GM18499 (cell line): ENCODE results near the gene POLK.
"Not testable (repeated sequence)": the region's sequence is repeated elsewhere in the genome, so short reads cannot be mapped to it uniquely, and the experiment has no call there.

Source experiments
- ATAC-seq: cut with Tn5 transposase; IDR thresholded peaks from one replicate; pipeline ENCODE4 v1.9.1; 2021; ENCODE audit warnings: moderate number of reproducible peaks; ENCODE audit not compliant: insufficient read depth, unreplicated experiment

Gene POLK

GRCh38 chr5:75509956-75510355 lies 1.7 kb upstream of the POLK start:
- no peak for ATAC-seq

DNA sequence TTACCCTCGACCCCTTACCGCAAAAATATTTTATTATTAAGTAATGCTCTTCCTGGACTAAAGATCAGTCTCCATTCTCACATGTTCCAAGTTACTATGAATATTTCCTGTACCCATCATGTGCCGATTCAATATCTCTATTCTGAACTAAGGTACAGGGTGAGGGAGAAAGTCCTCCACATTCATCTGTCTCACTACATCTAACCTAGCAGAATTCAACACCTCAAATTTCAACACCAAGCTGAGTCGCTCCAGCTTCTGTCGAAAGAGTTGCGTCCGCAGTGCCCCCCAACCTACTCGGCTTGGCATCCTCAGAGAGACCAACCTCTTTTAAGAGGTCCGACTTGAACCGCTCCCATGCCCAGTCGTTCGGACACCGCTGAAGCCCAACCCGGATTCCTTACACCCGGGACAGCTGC lies 1.3 kb upstream of the POLK start:
- ATAC-seq = no peak

DNA sequence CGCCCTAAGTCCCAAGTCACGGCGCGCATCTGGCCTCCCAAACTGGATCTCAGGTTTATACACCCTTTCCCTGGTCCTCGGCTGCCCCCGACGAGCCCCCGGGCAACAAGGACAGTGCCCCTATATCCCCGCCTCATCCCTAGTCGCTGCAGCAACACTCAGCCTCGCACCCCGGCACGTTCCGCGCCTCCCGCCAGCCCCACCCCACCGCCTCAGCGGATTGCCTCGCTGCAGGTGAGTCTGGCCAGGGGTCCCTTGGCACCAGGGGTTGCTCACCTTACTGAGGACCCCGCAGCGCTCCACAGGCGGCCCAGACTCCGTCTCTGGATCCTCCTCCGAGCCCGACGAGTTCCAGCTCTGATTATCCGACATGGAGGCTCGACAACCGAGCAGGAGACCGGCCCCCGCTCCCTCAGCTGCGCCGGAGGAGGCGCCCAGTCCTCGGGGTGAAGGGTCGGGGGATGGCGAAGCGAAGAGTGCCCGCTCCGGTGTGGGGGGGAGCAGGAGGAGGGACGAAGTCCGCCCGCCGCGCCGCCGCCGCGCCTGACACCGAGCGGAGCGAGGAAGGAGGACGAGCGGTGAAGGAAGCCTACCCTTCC lies 756 bp upstream of the POLK start:
- ATAC-seq = peak; percentile 12

DNA sequence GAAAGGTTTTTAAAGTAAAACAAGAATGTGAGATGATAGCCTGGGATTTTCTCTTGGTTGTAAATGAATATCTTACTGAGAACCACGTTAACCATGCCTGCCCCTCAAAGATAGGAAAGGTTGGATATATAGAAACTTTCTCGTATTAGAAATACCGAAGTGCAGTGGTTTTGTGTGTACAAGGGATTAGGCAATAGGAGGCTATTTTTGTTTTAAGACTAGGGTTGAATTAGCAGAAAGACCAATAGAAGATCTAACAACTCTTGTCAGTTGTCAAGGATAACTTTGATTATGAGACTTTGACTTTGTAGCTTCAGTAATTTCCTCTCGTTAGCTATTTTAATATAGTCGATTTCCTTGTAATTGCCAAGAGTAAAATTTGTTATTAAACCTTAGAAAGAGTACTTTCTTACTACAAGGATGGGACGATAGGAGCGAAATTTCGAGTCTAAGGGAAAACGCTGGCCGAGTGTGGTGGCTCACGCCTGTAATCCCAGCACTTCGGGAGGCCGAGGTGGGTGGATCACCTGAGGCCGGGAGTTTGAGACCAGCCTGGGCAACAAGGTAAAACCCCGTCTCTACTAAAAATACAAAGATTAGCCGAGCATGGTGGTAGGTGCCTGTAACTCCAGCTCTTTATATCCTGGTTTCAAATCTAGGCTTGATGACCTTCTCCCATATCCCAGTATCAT lies 838 bp downstream of the POLK start:
- no peak for ATAC-seq

DNA sequence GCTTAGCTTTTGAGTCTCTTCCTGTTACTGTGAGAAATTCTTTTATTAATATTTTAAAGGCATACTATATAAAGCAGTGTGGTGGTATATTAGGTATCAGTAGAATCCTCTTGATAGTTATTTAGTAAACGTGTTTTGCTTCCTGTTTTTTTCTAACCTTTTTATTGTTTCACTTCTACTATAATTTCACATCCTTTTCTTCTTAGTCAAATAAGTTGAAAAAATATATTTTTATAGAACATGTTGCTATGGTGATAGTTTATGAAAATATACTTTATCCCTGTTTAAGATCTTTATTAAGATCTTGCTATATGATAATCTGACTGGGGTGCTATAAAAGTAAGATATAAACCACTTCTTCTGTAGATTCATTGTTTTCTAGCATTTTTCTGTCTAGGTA lies 2.1 kb downstream of the POLK start:
- no peak for ATAC-seq

GRCh38 chr5:75514323-75514722 lies 2.6 kb downstream of the POLK start:
- no peak for ATAC-seq

DNA sequence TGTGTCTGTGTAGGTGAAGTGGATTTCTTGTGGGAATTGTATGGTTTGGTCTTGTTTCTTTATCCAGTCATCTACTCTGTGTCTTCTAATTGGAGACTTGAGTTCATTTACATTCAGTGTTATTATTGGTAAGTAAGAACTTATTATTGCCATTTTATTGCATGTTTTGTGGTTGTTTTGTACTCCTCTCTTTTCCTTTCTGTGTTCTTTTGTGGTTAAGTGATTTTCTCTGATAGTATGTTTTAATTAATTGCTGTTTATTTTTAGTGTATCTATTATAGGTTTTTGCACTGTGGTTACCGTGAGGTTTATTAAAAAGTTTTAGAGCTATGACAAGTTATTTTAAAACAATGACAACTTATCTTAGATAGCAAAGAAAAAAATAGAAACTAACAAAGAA lies 8.1 kb downstream of the POLK start:
- ATAC-seq = no peak

GRCh38 chr5:75521195-75521594 lies 9.5 kb downstream of the POLK start:
- no peak for ATAC-seq

DNA sequence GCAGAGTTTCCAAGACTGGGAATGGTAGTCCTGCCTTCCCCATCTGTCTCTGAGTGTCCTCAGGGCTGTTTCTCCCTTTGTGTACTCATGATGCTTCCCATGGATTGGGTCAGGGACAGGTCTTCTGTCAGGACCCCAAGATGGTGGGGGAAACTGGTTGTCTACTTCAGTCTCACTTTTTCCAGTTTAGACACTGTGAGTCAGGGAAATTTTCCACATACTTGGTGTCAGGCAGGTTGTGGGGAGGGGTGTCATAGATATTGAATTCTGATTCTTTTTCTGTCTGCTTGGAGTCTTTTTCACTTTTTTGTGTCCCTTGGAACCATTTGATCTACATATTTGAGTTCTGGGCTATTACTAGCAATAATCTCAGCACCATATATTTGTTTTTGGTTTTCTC lies 10.3 kb downstream of the POLK start:
- ATAC-seq = no peak

DNA sequence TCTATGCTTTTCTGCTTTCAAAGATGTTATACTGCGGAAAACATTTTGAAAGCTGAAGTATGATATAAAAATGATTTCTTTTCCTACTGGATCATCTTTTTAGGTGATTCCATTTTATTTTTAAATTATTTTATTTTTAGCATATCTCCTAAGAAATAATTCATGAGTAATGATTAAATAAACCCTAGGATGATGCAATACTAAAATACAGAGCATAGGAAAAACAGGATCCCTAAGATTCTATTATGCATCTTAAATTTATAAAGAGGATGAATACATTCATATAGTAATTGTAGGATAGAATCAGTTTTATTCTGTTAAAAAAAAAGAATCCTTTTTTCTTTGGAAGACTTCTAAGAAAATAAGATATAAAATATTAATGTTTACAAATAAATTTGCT lies 10.9 kb downstream of the POLK start:
- no peak for ATAC-seq

DNA sequence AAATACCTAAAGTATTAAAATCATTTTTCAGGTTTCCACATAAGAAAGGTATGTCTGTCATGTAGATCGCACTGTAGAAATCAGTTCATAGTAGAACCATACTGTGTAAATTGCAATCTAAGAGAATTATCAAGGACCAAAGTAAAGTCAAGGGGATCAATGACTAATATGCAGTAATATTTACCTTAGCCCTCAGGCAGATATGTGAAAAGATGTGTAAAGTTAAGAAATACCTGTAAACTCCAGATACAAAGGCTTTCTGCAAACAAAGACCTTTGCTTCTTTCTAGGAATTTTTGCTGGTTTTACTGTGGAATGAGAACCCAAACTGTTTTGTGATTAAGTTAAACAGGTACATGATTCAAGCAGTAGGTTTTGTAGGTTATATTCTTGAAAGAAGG lies 11.6 kb downstream of the POLK start:
- ATAC-seq = no peak

GRCh38 chr5:75524071-75524470 lies 12.4 kb downstream of the POLK start:
- peak; percentile 84 for ATAC-seq

DNA sequence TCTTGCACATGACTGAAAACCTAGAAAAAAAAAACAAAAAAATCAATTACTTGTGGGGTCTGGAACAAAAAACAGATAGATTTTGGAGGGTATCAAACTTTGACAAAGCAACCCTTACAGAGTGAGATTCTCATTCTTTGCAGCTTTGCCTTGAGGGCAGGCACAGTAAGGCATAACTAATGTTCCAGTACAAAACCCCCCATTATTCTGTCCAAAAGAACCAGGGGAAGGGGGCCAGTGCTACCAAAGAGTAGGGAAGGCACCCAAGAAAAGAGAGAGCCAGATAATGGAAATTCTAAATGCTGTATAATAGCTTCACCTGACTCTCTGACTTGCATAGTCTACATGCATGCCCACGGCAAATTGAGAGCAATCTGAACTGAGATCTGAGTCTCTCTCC lies 12.9 kb downstream of the POLK start:
- ATAC-seq = no peak

DNA sequence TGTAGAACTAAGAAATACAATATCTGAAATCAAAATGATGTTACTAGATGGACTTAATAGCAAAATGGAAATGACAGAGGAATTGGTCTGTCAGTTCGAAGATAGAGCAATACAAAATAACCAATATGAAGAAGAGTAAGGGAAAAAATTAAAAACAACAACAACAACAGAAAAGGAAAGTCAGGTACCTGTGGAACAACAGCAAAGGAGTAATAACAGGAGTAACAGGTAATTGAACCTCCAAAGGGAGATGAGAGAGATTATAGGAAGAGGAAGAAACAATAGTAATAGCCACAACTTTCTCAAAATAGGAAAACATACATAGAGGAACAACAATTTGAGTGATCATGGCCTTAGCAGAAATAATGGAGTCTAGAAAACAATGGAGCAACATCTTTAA lies 13.7 kb downstream of the POLK start:
- no peak for ATAC-seq

DNA sequence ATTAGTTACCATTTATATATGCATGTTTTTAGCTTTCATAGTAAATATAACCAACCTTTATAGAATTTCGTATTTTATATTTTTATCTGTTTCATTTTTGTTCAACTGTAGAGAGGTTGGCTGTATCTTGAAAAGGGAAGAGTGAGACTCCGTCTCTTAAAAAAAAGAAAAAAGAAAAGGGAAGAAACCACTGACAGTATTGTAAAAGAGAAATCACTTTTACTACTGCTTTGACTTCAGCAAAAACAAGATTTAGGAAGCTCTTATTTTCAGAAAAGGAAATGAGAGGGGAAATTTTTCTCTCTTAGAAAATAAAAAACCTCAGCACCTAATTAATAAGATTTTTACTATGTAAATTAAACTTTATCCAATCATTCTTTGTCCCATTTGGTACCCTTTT lies 14.4 kb downstream of the POLK start:
- ATAC-seq = no peak

- no peak for ATAC-seq
These were observed 17.5 kb downstream of the POLK start for GRCh38 chr5:75529185-75529584.

DNA sequence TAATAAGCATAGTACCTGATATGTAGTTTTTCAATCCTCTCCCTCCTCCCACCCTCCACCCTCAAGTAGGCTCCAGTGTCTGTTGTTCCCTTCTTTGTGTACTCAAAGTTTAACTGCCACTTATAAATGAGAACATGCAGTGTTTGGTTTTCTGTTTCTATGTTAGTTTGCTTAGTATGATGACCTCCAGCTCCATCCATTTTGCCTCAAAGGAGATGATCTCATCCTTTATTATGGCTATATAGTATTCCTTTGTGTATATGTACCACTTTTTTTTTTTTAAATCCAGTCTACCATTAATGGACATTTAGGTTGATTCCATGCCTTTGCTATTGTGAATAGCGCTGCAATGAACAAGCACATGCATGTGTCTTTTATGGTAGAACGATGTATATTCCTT lies 20.5 kb downstream of the POLK start:
- no peak for ATAC-seq

DNA sequence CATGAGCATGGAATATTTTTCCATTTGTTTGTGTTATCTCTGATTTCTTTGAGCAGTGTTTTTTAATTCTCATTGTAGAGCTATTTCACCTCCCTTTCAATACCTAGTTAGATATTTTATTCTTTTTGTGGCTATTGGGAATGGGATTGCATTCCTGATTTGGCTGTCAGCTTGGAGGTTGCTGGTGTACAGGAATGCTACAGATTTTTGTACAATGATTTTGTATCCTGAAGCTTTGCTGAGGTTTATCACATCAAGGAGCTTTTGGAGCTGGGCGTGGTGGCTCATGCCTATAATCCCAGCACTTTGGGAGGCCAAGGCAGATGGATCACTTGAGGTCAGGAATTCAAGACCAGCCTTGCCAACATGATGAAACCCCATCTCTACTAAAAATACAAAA lies 22.0 kb downstream of the POLK start:
- ATAC-seq = not testable (repeated sequence)

DNA sequence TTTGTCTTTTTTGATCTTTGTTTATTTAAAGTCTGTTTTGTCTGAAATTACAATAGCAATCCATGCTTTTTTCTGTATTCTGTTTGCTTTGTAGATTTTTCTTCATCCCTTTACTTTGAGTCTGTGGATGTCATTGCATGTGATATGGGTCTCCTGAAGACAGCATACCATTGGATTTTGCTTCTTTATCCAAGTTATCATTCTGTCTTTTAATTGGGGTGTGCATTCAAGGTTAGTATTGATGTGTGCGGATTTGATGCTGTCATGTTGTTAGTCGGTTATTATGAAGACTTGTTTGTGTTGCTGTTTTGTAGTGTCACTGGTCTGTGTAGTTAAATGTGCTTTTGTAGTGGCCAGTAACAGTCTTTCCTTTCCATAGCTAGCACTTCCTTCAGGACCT lies 23.0 kb downstream of the POLK start:
- no peak for ATAC-seq

DNA sequence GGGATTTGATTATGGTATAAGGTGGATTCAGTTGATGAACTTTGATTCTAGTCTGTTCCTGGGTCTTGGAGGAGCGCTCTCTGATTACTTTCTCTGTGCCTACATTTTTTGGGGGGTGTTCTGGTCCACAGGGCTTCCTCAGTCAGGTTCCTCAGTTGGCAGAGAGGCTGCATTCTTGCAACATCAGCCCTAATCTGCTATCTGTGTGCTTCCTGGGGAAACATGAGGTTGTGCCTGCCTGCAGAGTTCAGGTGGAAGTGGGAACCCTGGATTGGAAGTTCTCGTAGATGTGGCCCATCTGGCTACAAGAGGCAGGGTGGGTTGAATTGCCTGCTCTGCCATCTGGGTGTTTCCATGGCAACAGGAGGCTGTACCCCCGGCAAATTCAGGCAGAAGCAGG lies 24.5 kb downstream of the POLK start:
- ATAC-seq = no peak

DNA sequence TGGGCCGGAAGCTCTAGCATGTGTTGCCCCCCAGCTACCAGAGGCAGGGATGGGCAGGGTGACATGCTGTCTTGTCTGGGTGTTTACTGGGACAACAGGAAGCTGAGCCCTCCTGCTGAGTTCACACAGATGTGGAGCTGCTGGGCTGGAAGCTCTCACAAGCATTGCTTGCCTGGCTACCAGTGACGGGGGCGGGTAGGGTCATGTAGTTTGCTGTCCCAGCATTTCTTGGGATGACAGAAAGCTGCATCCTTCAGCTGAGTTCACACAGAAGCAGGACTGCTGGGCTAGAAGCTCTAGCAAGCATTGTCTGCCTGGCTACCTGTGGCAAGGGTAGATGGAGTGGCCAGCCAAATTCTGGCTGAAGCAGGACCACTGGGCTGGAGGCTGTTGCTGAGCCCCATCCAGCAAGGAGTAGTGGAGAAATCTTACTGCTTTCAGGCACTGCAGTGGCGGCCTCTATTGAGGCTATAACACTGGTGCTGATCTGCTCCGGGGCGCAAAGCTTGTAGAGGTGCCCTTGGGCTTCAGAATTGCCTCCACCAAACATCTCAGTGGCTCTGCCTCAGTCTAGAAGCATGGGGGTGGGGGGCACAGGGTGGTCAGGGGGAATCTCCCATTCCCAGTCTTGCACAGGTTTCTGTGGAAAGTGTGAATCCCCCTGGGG lies 25.1 kb downstream of the POLK start:
- ATAC-seq = no peak

DNA sequence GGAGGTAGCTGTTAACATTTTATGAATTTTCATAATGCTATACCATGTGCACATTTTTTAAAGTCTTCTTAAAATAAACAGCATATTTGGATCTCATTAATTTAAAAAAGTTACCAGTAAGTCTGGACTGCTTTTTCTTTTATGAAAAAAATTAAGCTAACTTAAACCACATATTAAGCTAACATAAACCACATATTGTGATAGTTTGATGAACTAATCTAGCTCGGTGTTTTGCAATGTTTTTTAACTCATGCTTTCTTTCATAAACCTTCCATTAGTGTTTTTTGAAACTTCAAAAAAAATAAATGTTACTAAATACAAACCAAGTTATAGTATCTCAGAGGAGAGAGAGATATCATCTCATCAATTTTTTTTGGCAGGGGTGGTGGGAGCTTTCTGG lies 26.5 kb downstream of the POLK start:
- ATAC-seq = no peak
